Ureter (tissue), 1 donor: ENCODE data around the gene RBCK1. TPM values are rescaled to one million over a fixed set of nuclear protein-coding genes. Genes with fewer than 3 reads are reported as not detected.

Experiments used
- DNase-seq: peaks from one replicate; pipeline ENCODE4 v3.0.0-alpha.2; 2020; ENCODE audit warnings: low spot score
- total RNA-seq: library from RNA; stranded (reverse); gene quantifications from one replicate; pipeline ENCODE4 v1.2.4, GENCODE V29; 2023
- donor health status: DM: yes; HTN: yes; CAD: no.

The RBCK1 gene
- total RNA-seq, 1 donor from 2014 or later: 133 TPM

DNA sequence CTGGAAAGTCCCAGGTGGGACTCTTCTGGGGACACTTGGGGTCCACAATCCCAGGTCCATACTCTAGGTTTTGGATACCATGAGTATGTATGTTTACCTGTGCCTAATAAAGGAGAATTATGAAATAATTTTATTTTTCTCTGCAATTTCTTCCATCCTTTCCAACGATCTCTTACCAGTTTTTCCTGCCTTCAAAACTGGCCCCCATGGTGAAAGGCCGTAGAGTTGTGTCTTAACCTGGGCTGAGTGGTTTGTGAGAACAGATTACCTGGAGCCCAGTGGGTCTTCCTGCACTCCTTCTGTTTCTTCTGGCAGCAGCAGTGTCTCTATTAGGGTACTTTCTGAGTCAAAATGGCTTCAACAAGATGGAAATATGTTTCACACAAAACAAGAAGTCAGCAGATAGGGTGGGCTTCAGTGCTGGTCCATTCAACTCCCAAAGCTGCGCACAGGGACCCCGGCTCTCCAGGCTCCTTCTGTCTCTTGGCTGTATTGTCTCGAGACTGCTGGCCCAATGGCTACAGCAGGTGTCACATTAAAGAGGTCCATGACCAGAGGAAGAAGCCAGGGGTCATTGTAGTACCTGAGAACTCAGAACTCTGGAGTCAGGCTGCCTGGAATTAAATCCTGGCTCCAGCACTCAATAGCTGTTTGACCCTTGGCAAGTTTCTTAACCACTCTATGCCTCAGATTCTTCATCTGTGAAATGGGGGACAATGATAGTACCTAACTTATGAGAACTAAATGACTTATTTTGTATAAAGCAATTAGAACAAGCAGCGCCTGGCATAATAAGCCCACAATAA lies 10.5 kb upstream of the RBCK1 start:
- no peak for DNase-seq

DNA sequence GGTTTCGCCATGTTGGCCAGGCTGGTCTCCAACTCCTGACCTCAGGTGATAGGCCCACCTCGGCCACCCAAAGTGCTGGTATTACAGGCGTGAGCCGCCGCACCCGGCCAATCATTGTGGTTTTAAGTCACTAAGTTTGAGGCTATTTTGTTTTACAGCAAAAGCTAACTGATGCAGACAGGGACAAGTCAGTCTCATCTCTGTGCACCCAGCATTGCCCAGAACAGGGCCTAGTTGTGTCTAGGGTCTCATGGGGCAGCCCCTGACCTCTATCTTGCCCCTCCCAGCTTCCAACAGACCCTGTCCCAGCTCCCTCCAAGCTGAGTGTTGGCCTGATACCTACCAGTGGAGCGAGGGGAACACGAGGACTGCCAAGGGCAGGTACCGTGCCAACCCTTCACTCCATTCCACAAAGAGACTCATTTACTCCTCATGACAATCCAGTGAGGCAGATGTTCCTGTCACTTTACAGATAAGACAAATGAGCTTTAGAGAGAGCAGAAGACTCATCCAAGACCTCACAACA lies 8.9 kb upstream of the RBCK1 start:
- DNase-seq: no peak

DNA sequence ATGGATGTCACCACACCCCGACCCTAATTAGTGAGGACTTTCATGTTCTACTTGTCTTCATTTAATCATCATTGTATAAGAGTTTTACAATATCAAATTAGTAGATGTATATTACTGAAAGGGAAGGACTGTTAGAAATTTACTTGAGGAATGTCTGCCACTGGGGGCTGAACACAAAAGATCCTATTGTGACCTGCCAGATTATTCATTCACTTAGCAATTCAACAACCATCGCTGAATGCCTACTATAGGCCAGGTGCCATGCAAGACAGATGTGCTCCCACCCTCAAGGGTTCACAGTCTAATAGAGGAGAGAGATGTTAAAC lies 8.0 kb upstream of the RBCK1 start:
- no peak for DNase-seq

DNA sequence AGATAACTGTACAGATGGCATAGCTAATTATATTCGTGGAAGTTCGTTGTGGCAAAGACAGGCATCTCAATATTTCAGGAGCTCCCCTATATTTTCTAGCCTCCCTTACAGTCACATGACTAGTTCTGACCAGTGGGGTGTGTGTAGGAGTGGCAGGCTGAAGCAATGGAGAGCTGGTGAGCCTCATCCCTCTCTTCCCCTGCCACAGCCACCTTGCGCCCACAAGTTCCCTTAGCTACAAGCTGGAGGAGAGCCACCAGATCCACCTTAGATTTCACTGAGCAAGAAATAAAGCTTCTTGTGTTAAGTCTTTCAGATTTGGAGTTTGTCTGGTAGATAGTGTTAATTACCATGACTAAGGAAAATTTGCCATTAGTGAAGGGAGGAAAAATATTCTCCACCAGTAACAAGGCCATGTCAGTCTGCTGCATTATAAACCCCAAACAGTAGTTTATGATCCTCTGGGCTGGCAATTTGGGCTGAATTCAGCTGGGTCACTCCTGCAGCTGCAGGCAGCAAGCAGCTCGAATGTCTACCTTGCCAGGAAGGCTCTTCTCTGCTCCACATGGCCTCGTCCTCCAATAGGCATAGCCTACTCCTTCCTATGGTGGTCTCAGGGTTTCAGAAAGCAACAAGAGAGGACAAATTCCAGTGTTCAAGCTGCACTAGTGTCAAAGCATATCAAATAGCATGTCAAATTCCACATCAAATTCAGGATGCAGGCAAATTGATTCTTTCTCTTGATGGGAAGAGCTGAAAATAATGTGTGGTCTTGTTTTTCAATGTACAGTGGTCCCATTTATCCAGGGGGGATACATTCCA lies 7.4 kb upstream of the RBCK1 start:
- no peak for DNase-seq

DNA sequence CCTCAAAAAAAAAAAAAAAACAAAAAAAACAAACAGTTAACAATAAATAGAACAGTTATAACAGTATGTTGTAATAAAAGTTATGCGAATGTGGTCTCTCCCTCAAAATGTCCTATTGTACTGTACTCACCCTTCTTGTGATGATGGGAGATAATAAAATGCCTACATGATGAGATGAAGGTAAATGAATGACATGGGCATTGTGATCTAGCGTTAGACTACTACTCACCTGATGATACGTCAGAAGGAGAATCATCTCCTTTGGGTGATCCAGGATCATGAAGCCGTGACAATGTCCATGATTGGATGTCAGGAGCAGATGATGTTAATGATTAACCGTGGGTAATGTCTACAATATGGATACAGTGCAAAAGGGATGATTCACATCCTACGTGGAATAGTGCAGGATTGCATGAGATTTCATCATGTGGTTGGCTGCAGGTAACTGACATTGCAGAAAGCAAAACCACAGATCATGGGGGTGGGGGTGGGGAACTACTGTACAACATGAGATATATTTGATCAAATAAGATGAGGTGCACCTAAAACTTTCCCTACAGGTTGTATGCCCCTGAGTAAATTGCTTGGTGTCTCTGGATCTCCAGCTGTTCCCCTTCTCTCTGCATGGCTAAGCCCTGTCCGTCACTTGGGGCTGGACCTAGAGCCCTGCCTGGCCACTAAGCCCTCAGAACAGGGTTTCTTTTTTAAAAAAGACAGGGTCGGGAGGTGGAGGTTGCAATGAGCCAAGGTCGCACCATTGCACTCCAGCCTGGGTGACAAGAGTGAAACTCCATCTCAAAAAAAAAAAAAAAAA lies 6.2 kb upstream of the RBCK1 start:
- no peak for DNase-seq

DNA sequence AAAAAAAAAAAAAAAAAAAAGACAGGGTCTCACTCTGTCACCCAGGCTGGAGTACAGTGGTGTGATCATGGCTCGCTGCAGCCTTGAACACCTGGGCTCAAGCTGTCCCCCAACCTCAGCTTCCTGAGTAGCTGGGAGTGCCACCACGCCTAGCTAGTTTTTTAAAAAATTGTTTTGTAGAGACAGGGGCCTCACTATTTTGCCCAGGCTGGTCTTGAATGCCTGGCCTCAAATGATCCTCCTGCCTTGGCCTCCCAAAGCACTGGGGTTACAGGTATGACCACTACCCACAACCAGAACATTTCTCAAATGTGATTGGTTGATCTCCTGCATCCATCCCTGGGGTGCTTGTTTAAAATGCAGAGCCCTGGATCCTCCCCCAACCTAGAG lies 5.6 kb upstream of the RBCK1 start:
- no peak for DNase-seq

DNA sequence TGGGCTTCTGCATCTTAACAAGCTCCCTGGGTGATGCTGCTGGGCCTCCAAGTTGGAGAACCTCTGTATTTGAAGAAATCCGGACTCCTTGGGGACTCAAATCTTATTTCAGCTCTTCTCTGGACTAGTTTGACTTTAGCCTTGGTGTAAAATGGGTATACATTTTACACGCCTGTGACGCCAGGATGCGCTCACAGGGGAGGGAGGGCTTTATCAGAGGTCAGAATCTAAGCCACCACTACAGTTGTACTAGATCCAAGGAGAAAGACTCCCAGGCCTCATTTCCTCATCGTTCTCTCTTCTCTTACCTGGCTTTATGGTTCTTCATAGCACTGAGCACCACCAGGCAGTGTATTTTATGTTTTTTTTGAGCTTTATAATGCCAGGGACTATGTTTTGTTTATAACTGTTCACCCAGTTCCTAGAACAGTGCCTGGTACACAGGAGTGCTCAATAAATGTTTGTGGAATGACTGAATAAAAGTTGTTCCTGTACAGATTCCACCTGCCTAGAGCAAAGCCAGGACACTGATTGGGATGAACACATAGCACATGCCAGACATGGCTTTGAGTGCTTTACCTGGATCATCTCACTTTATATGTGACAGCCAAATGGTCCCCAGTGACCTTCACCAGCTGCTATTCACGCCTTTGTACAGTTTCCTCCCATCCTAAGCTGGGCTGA lies 5.1 kb upstream of the RBCK1 start:
- no peak for DNase-seq

DNA sequence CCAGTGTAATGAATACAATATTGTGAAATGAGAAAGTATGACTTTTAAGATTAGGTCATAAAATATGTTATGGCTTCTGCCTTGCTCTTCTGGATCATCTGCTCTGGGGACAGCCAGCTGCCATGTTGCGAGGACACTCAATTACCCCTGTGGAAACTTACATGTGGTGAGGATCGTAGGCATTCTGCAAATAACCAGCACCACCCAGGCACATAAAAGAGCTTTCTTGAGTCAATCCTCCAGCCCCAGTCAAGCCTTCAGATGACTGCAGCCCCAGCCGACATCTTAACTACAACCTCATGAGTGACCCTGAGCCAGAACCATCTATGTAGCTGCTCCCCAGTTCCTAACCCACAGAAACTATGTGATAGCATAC lies 4.5 kb upstream of the RBCK1 start:
- no peak for DNase-seq

DNA sequence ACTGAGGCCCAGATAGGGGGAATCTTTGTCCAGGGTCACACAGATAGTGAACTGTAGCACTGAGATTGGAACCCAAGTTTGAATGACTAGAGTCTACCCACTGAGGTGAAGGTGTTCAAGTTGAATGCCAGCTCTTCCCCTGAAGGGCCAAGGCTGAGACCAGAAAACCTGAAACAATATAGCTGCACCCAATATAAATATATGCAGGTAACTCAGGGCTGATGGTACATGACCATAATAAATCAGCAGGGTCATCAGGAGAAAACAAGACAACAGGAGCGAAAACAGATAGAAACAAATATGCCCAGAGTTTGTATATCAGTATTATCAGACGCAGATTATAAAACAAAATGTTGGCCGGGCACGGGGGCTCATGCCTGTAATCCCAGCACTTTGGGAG lies 4.0 kb upstream of the RBCK1 start:
- DNase-seq: no peak

DNA sequence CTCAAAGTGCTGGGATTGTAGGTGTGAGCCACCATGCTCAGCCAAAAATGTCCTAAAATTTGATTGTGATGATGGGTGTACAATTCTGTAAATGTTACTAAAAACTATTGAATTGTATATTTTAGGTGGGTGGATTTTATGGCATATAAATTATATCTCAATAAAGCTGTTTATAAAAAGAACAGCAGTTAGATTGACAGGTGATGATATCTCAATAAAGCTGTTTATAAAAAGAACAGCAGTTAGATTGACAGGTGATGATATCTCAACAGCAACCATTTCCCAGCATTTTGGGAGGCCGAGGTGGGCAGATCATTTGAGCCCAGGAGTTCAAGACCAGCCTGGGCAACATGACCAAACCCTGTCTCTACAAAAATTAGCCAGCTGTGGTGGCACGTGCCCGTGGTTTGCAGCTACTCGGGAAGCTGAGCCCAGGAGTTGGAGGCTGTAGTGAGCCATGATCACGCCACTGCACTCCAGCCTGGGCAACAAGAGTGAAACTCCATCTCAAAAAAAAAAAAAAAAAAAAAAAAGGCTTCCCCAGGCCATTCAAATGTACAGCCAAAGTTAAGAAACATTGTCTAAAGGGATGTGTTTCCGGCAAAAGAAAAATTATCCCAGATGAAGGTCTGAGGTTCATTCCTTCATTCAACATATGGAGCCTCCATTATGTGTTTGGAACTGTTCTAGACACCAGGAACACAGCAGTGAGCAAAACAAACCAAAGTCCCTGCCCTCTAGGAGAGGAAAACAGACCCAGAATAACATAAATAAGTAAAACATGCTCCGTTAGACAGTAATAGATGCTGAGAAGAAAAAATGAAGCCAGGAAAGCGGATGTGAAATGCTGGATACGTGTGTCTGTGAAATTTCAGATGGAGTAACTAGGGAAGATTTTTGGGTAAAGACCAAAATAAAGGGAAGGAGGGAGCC lies 1.6 kb upstream of the RBCK1 start:
- no peak for DNase-seq

DNA sequence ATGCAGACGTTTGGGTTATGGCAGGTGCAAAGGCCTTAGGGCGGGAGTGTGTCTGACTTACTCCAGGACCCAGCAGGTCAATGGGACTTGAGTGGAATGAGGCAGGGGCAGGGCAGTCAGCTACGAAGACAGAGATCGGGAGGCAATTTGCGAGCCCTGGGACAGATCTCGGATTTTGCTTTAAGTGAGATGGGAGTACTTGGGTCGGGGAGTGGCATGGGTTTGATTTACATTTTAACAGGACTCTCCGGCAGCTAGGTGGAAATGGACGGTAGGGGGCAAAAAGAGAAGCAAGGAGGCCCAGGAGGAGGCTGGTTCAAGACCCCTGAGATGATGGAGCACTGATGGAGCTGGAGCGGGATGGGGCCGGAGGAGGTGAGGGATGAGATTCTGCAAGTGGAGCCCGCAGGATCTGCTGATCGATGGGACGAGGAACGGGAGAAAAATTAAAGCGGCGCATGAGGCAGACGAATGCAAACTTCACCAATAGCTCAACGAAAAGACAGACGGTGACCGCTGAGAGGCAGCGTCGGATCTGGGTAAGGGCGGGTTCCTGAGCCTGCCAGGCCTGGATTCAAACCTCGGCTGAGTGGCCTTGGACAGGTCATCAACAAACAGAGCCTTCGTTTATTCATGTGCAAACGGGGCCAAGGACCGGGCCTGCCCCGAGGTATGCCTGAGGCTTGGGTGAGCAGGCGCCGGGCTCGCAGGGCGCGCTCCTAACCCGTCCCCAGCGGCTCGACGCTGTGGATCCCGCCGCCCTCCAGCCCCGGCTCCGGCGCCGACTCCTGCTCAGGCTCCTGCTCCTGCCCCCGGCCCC lies 756 bp upstream of the RBCK1 start:
- peak; percentile 76 for DNase-seq

DNA sequence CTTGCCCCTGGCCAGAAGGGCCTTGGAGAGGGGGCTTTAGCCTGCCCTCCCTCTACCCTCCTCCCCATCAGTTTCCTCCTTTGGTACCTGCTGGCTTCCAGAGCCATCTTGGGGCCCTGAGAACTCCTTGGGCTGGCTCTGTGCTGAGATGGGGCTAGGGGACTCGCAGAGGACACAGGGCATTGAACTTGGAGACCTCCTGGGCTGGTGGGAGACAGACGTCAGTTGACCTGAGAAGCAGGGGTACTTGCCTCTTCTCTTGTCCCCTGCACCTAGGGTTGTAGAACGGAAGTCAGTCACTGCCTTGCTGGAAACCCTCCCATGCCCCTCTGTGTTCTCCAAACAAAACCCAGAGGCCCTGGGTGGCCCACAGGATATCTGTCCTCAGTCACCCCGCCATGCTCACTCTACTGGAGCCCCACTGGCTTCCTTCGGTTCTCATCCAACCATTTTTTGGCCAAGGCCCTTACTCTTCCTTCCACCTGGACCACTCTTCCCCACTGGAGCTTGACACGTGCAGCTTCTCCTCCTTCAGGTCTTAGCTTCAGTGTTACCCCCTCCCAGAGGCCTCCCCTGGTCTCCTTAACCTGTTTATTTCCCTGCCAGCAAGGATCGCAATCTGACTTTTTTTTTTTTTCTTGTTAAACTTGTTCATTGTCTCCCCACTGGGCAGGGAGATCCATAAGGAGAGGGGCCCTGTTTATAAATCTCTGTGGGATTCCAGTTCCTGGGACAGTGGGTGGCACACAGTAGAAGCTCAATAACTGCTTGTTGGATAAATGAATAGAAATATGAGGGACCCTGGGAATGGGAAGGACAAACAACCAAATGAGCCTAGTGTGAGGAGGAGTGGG lies 971 bp downstream of the RBCK1 start:
- no peak for DNase-seq

DNA sequence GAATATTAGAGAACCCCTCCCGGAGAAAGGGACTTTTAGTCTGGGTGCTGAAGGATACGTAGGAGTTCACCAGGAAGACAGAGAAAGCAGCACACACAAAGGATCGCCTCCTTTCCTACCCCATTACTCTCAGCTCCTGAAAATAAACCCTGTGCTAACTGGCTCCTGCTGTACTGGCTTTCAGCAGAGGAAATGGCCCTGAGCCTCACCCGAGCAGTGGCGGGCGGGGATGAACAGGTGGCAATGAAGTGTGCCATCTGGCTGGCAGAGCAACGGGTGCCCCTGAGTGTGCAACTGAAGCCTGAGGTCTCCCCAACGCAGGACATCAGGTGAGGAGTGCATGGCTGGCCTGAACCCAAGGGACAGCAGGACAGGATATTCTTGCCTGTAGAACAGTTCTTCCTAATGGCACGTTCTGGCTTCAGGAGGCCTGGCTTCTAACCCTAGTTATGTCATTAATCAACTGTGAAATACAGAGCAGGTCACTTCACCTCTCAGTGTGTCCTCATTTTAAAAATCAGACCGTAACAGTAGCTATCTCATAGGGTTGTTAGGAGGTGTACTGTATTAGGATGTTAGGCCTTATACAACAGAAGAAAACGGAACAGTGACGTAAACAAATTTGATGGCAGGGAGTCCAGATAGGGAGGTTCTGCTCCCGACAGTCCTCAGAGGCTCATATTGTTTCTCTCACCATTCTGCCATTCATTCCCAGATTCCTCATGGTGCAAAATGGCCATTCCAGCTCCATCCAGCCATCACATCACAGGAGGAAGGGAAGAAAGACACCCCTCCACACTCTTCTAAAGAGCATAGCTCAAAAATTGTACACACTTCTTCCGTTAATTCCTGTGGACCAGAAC lies 1.8 kb downstream of the RBCK1 start:
- DNase-seq: no peak

DNA sequence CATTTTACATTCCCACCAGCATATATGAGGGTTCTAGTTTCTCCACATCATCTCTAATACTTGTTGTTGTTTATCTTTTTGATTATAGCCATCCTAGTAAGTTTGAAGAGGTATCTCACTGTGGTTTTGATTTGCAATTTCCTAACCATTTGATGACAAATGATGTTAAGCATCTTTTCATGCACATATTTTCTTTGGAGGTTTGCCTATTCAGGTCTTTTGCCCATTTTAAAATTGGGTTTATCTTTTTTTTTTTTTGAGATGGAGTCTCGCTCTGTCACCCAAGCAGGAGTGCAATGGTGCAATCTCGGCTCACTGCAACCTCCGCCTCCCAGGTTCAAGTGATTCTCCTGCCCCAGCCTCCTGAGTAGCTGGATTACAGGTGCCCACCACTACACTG lies 4.0 kb downstream of the RBCK1 start:
- DNase-seq: no peak

DNA sequence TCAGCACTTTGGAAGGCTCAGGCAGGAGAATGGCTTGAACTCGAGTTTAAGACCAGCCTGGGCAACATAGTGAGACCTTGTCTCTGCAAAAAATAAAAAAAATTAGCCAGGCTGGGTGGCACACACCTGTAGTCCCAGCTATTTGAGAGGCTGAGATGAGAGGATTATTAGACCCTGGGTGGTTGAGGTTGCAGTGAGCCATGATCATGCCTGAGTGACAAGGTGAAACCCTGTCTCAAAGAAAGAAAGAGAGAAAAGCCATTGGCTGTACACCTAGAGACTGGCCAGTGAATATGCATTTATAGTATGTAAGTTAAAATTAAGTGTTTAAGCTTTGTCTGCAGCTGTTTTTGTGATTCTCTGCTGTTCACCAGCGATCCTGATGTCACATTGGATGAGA lies 6.1 kb downstream of the RBCK1 start:
- DNase-seq: no peak

DNA sequence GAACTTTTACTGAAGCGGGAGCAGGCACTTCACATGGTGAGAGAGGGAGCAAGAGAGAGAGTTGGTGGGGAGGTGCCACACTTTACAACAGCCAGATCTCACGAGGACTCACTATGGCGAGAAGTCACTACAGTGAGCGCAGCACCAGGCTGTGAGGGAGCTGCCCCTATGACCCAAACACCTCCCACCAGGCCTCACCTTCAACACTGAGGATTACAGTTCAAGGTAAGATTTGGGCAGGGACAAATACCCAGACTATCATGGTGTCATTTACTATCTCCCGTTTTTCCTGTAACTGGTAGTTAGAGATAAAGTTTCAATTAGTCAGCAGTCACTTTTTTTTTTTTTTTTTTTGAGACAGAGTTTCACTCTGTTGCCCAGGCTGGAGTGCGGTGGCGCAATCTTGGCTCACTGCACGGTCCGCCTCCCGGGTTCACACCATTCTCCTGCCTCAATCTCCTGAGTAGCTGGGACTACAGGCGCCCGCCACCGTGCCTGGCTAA lies 7.8 kb downstream of the RBCK1 start:
- DNase-seq: no peak

DNA sequence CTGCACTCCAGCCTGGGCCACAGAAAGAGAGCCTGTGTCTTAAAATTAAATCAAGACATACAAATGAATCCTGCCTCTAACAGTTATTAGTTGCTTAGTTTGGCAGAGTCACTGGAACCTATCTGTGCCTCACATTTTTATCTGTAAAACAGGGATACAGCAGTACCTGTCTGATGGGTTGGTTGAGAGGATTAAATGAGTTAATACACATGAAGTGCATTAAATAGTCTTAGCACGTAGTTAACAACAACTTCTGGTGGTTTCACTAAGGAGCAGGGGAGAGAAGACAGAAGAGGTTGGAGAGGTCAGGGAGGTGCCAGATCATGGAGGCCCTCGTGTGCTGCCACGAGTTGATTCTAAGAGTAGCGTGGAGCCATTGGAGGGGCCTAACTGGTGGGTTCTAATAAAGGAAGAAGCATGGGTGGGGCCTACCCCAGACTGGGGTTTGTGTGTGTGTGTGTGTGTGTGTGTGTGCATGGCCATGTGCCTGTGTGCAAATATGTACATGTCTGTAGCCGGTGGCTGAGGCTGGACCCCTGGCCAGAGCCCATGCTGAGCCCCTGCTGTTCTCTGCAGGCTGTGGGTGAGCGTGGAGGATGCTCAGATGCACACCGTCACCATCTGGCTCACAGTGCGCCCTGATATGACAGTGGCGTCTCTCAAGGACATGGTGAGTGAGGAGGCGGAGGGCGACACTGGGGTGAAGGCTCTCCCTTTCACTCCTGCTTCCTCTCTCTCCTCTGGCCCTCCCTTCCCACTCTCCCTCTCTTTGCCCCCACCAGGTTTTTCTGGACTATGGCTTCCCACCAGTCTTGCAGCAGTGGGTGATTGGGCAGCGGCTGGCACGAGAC lies 9.1 kb downstream of the RBCK1 start:
- no peak for DNase-seq
